Epithelial cell of esophagus (primary cell): ENCODE measurements around the gene FOXL2.
"Not testable (repeated sequence)": the region's sequence is repeated elsewhere in the genome, so short reads cannot be mapped to it uniquely, and the experiment has no call there.

Experiments used
- DNase-seq: peaks from one replicate; pipeline ENCODE4 v3.0.0; 2010; ENCODE audit warnings: low read depth
- H3K4me3 ChIP-seq: 2 replicates; pipeline ENCODE4 v1.5.1; 2011; ENCODE audit warnings: mild to moderate bottlenecking, low read length, control low read depth
- TF ChIP-seq, protein P1 (sequence below): IDR thresholded peaks from 2 replicates; pipeline ENCODE4 v1.5.1; 2011; ENCODE audit warnings: low read depth, mild to moderate bottlenecking, low read length, control low read depth, inconsistent platforms; ENCODE audit not compliant: insufficient read depth; ENCODE audit errors: missing control alignments

Gene FOXL2

GRCh38 chr3:138933068-138933668 lies 13.8 kb downstream of the FOXL2 start:
- TF ChIP-seq, protein P1, sequence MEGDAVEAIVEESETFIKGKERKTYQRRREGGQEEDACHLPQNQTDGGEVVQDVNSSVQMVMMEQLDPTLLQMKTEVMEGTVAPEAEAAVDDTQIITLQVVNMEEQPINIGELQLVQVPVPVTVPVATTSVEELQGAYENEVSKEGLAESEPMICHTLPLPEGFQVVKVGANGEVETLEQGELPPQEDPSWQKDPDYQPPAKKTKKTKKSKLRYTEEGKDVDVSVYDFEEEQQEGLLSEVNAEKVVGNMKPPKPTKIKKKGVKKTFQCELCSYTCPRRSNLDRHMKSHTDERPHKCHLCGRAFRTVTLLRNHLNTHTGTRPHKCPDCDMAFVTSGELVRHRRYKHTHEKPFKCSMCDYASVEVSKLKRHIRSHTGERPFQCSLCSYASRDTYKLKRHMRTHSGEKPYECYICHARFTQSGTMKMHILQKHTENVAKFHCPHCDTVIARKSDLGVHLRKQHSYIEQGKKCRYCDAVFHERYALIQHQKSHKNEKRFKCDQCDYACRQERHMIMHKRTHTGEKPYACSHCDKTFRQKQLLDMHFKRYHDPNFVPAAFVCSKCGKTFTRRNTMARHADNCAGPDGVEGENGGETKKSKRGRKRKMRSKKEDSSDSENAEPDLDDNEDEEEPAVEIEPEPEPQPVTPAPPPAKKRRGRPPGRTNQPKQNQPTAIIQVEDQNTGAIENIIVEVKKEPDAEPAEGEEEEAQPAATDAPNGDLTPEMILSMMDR, result no peak
- no peak overlapping the region for H3K4me3 ChIP-seq
- DNase-seq, result no peak

DNA sequence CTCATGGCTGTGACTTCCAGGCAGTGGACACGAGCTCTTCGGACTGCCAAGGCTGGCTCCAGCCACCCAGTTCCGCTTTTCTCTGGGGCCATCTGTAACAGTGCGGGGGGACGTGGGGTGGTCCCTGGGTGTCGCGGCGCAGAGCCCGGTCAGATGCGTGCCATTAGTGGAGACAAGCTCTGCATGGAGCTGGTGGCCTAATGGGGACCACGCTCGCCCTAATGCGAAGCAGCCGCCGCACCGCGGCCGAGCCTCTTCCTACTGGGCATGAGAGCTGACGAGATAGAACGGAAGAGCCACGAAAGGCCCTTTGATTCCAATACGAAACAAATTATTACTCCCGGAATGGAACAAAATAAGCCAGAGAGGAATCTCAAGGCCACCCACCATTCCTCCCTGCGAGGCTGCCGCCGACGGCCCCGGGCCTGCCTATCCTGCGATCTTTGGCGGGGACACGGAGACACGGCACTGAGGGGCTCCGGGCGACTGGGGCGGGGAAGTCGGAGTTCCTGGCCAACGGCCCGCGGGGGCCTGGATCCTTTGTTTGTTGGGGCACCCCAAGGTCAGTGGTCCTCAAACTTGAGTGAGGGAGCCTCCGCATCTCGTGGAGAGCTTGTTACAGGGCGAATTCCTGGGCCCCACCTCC lies 18.1 kb downstream of the FOXL2 start:
- no peak for DNase-seq
- H3K4me3 ChIP-seq, result no peak overlapping the region
- TF ChIP-seq, protein P1, result no peak

DNA sequence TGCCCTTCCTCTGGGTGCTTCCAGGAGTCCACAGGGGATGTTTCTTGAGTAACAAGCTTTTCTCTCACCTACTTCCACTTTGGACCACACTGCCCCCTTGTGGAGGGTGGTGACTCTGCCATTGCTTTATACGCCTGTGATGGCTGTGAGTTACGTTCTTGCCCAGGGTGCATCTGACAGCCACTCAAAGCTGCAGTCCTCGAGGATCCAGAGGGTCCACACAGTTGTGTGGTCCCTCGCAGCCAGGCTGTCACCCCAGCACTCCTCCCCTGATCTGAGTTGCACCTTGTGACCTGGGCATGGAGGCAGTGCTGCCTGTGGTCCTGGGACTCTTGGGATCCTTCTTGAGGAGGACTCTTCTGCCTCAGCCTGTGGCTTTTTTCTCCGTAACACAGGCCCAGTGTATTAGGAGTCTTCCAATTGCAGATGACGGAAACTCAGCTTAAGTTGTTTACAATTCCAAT lies 23.4 kb downstream of the FOXL2 start:
- no peak overlapping the region for H3K4me3 ChIP-seq
- TF ChIP-seq, protein P1, result peak; percentile 96
- peak; percentile 89 for DNase-seq

DNA sequence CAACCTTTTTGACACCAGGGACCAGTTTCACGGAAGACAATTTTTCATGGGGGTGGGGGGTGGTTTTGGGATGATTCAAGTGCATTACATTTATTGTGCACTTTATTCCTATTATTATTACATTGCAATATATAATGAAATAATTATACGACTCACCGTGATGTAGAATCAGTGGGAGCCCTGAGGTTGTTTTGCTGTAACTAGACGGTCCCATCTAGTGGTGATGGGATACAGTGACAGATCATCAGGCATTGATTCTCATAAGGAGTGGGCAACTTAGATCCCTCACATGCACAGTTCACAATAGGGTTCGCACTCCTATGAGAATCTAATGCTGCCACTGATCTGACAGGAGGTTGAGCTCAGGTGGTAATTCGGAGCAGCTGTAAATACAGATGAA lies 24.5 kb downstream of the FOXL2 start:
- TF ChIP-seq, protein P1, result peak; percentile 5
- peak; percentile 37 for DNase-seq
- H3K4me3 ChIP-seq, result not testable (repeated sequence)

DNA sequence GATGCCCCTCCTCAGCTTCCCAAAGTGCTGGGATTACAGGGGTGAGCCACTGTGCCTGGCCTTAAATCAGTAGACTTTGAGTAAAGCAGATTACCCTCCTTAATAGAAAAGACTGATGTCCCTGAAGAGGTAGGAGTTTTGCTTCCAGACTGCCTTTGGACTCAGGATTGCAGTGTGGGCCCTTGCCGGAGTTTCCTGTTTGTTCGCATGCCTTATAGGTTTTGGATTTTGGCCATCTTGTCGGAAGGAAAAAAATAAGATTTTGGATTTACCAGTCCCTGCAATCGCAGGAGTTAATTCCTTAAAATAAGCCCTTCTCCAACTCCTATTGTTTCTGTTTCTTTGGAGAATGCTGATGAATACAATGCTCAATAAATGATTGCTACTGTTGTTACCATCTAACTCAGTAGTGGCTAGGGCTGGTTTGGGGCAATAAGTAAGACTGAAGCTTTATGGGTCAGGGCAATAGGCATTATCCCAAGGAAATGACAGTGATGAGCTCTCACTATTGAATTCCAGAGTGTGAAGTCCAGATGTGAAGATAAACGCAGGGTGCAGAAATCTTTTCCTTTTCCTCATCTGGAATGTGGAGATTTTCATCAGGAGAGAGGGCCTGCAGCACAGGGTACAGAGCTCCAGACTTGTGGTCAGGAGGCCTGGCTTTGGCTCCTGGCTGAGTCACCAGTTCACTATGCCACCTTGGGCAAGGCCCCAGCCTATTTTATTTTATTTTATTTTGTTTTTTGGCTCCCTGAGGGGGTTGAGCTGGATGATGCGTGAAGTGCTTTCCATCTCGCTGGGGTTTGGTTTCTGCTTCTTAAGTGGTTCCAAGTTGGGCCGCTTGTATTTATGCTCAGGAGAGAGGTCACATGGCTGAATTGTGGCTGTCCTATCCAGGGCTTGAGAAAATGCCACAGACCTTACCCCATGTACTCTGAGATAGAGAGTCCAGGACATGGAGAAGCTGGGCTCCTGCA lies 25.3 kb downstream of the FOXL2 start:
- H3K4me3 ChIP-seq, result no peak overlapping the region
- DNase-seq, result peak; percentile 68
- TF ChIP-seq, protein P1, result no peak

GRCh38 chr3:138919325-138919724 lies 27.6 kb downstream of the FOXL2 start:
- TF ChIP-seq, protein P1, result no peak
- no peak for DNase-seq
- no peak overlapping the region for H3K4me3 ChIP-seq
